Ishikawa (cell line): ENCODE results near the gene PDCD1.

Experiments
- CEBPB ChIP-seq: IDR thresholded peaks from 2 replicates; pipeline ENCODE4 v1.6.1; 2012
- CREB1 ChIP-seq: IDR thresholded peaks from 2 replicates; pipeline ENCODE4 v1.6.1; 2012; ENCODE audit warnings: low read depth
- EGR1 ChIP-seq: IDR thresholded peaks from 2 replicates; pipeline ENCODE4 v1.6.1; 2012
- EP300 ChIP-seq: IDR thresholded peaks from 2 replicates; pipeline ENCODE4 v1.6.1; 2012; ENCODE audit warnings: borderline replicate concordance
- FOXM1 ChIP-seq: IDR thresholded peaks from 2 replicates; pipeline ENCODE4 v1.6.1; 2012; ENCODE audit warnings: low read depth, borderline replicate concordance
- MAX ChIP-seq: IDR thresholded peaks from 2 replicates; pipeline ENCODE4 v1.6.1; 2012
- NFIC ChIP-seq: IDR thresholded peaks from 2 replicates; pipeline ENCODE4 v1.6.1; 2012
- RAD21 ChIP-seq: IDR thresholded peaks from 2 replicates; pipeline ENCODE4 v1.6.1; 2012; ENCODE audit warnings: low read depth
- REST ChIP-seq: IDR thresholded peaks from 2 replicates; pipeline ENCODE4 v1.6.1; 2012; ENCODE audit warnings: low read depth, mild to moderate bottlenecking
- TAF1 ChIP-seq: IDR thresholded peaks from 2 replicates; pipeline ENCODE4 v1.6.1; 2012; ENCODE audit warnings: low read depth, mild to moderate bottlenecking
- TCF12 ChIP-seq: IDR thresholded peaks from 2 replicates; pipeline ENCODE4 v1.6.1; 2012; ENCODE audit warnings: low read depth
- TEAD4 ChIP-seq: IDR thresholded peaks from 2 replicates; pipeline ENCODE4 v1.6.1; 2012
- YY1 ChIP-seq: IDR thresholded peaks from 2 replicates; pipeline ENCODE4 v1.6.1; 2012; ENCODE audit warnings: low read depth
- ZBTB7A ChIP-seq: IDR thresholded peaks from 2 replicates; pipeline ENCODE4 v1.6.1; 2012; ENCODE audit warnings: low read depth
- TF ChIP-seq, protein P1 (sequence below): IDR thresholded peaks from 2 replicates; pipeline ENCODE4 v1.6.1; 2012

The PDCD1 gene

GRCh38 chr2:241813644-241814392 is 44.9 kb downstream of the PDCD1 start:
- no peak for TF ChIP-seq RAD21
- TF ChIP-seq ZBTB7A = no peak
- no peak for TF ChIP-seq NFIC
- TF ChIP-seq TAF1 = no peak
- no peak for TF ChIP-seq FOXM1
- no peak for TF ChIP-seq EP300
- TF ChIP-seq CEBPB = no peak

DNA sequence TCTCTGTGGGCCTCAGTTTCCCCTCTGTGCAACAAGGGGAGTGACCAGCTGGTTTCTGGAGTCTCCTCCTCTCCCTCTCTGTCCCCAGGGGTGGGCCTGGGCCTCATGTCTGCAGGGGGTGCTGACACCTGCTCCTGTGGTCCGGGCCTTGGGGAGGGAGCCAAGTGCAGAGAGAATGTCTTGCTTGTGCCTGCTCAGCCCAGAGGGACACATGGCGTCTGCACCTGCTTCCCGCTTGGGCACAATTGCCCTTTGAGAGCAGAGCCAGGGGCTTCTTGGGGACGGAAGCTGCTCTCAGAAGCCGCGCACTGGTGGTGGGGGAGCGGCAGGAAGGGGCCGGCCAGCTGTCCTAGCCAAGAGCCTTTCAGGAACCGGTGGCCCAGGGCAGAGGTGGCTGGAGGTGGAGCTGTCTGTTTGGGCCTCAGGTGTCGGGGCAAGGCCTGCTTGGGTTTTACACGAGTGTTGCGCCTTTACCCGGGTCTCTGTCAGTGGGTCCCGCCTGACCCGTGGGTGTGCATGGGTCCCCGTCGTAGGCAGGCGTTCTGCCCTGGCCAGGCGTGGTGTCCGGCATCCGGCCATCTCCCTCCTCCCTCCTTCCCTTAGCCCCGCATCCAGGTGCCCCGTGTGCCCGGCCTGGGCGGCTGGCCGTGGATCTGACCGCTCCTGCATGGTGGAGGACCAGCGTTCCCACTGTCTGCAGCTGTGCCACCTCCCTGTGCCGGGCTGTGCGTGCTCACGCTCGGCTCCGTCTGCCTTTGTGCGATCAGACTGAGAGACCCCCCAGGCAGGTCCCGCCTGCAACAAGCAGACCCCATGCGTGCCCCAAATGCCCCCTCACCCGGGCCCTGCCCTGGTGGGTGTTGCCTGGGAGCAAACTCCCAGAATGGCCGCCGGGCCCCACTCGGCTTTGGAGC is 45.7 kb downstream of the PDCD1 start:
- TF ChIP-seq EP300 (no peak), TAF1 (no peak), YY1 (no peak), CEBPB (no peak), EGR1 (no peak), TCF12 (no peak), CREB1 (no peak), REST (no peak), FOXM1 (no peak), MAX (no peak), ZBTB7A (no peak), RAD21 (no peak), NFIC (no peak), TEAD4 (no peak)
- TF ChIP-seq, protein P1, sequence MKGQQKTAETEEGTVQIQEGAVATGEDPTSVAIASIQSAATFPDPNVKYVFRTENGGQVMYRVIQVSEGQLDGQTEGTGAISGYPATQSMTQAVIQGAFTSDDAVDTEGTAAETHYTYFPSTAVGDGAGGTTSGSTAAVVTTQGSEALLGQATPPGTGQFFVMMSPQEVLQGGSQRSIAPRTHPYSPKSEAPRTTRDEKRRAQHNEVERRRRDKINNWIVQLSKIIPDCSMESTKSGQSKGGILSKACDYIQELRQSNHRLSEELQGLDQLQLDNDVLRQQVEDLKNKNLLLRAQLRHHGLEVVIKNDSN = no peak

DNA sequence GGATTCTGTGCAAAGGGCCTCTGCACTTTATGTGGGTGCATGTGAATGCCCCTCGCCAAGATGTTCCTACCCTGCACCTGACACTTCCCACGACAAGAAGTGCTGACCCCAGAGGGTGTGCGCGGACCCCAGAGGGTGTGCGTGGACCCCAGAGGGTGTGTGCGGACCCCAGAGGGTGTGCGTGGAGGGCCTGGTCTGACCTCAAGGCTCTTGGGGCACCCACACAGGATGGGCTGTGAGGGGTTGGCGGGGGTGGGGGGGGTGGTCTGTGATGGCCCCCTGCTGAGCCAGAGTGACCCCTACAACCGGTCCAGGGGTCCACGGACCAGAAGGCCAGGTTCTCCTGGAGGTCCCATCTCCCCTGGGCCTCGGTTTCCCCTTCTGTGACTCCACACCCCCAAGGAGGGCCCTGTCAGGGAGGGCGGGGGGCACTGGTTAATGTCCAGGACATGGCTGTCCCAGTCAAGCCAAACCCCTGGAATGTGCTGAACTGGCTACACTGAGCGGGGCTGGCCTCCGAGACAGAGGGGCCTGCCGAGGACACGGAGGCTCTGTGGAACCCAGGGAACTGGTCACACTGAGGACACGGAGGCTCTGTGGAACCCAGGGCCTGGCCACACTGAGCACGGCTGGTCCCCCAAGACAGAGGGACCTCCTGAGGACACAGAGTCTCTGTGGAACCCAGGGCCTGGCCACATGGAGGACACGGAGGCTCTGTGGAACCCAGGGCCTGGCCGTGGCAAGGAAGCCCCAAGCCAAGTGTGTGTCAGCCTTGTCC is 46.6 kb downstream of the PDCD1 start:
- TF ChIP-seq YY1 (no peak), NFIC (no peak), EGR1 (no peak), FOXM1 (no peak), EP300 (no peak), TAF1 (no peak), ZBTB7A (no peak), CREB1 (no peak), RAD21 (no peak), TCF12 (no peak), MAX (no peak), CEBPB (no peak), REST (no peak), TEAD4 (no peak)
- TF ChIP-seq, protein P1 = no peak

GRCh38 chr2:241811201-241811951 is 47.3 kb downstream of the PDCD1 start:
- TF ChIP-seq, protein P1 = no peak
- no peak for TF ChIP-seq FOXM1
- no peak for TF ChIP-seq TAF1
- TF ChIP-seq RAD21 = no peak
- no peak for TF ChIP-seq TEAD4
- TF ChIP-seq REST = no peak
- TF ChIP-seq ZBTB7A = no peak
- no peak for TF ChIP-seq EP300
- no peak for TF ChIP-seq CEBPB
- TF ChIP-seq NFIC = no peak
- TF ChIP-seq YY1 = no peak
- TF ChIP-seq MAX = no peak
- TF ChIP-seq CREB1 = no peak
- no peak for TF ChIP-seq TCF12
- TF ChIP-seq EGR1 = no peak
